ENCODE data around the gene CPZ. TPM values are rescaled to one million over a fixed set of nuclear protein-coding genes. Genes with fewer than 3 reads are reported as not detected.

CPZ gene
- total RNA-seq, 4 donors from 2014 or later: 0.42 to 2.7 (median 2.2) TPM

DNA sequence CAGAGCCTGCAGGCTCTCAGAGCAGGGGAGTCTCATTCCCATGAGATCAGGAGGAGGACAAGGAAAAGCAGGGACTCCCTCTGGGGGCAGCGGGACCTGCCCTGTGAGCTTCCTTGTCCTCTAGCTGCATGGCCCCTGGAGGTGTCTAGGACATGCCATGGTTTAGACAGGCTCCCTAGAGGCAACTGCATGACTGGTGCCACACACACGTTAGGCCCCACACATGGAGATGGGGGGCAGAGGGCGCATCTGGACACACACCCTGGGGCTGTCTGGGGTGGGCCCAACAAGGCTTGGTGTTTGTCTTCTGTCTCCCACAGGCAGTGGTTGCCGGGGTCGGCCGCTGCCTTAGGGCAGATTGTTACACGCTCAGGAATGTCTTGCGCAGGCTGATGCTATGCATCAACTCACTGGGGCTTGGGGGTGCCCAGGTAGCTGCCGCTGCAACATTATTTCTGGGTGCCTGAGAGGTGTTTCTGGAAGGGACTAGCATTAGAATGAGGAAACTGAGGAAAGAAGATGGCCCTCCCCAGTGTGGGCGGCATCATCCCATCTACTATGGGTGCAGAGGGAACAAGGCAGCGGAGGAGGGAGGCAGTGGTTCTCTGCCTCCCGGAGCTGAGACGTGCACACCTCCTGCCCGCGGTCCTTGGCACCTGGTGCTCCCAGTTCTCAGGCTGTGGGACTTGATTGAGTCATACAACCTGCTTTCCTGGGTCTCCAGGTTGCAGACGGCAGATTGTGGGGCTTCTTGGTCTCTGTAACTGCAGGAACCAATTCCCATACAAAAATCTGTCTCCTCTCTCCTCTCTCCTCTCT lies 44.4 kb upstream of the CPZ start:
- intact Hi-C loops (cut with DNase I): no loop called here
- TF ChIP-seq POLR2AphosphoS5 (IDR thresholded peaks at IDR 0.05) (no peak), EP300 (IDR thresholded peaks at IDR 0.05) (no peak), CTCF (IDR thresholded peaks at IDR 0.05) (no peak), POLR2A (IDR thresholded peaks at IDR 0.05; ENCODE audit: low read depth) (no peak)
- no peaks in the 10 kb centered on the region for H3K36me3 ChIP-seq
- no peaks in the 10 kb centered on the region for H3K4me1 ChIP-seq
- H3K9me3 ChIP-seq: peaks cover 0 to 5% (median 0%) of the 10 kb centered on the region in 4 donors
- WGBS: 81% methylated on average over 8 of the region's 16 CpGs
- DNase-seq (ENCODE audit: extremely low spot score): no peak
- H3K27ac ChIP-seq (replicated peaks in 1 of 4): no peak overlapping the region
- peaks cover 0 to 23% (median 0%) of the 10 kb centered on the region in 4 donors for H3K27me3 ChIP-seq
- no peak overlapping the region for H3K4me3 ChIP-seq

DNA sequence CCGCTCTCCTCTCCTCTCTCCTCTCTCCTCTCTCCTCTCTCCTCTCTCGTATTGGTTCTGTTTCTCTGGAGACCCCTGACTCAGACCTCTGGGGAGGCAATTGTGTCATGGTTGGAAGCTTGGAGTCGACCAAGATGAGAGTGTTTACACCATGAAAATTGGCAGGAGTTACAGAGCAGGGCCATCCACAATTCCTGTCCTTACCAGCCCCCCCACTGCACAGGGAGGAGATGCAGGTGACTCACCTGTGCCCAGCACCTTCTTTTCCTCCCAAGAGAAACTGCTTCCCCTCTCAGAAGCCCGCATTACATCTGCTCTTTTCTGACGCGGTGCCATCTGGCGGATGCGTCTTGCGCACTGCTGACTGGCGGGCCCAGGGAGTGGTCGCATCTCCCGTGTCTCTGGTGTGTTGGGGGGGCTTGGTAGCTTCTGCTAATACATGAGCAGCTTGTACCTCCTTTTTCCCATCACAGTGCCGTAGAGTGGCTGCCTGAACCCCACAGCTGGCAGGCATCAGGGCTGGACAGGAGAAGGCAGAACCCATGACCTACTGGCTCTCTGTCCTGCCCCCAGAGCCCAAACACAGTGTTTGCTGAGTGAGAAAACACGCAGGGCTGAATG lies 43.7 kb upstream of the CPZ start:
- H3K27me3 ChIP-seq: peaks cover 0 to 23% (median 0%) of the 10 kb centered on the region in 4 donors
- H3K4me1 ChIP-seq: no peaks in the 10 kb centered on the region
- DNase-seq (ENCODE audit: extremely low spot score): no peak
- WGBS: 74% methylated on average over 12 of the region's 14 CpGs
- H3K27ac ChIP-seq (replicated peaks in 1 of 4): no peak overlapping the region
- intact Hi-C loops (cut with DNase I): no loop called here
- TF ChIP-seq EP300 (IDR thresholded peaks at IDR 0.05) (no peak), POLR2AphosphoS5 (IDR thresholded peaks at IDR 0.05) (no peak), POLR2A (IDR thresholded peaks at IDR 0.05; ENCODE audit: low read depth) (no peak), CTCF (IDR thresholded peaks at IDR 0.05) (no peak)
- no peaks in the 10 kb centered on the region for H3K36me3 ChIP-seq
- no peak overlapping the region for H3K4me3 ChIP-seq
- H3K9me3 ChIP-seq: peaks cover 0 to 5% (median 0%) of the 10 kb centered on the region in 4 donors

DNA sequence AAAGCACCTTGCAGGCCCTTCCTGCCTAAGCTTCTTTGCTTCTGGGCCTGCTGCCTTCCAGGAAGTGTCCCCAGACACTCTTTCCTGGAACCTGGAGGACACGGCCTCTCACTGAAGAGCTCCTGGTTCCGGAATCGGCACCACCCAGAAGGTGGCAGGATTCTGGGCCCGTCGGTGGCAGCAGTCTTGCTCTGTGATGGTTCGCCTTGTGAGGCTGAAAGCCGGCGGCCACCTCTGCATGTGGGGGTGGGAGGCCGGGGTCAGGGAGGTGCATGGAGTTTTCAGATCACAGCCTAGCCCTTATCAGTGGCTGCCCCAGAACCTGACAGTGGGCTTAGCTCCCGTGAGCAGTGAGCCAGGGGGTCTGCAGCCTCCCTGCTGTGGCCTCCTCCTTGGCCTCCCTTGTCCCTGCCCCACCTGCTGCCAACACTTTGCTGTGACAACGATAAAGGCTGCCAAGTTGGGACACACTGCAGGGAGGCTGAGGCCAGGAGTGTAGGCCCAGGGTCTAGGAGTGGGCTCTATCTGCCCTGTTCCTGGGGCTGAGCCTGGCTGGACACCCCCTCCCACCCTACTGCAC lies 43.1 kb upstream of the CPZ start:
- WGBS: 70% methylated on average over 5 of the region's 11 CpGs
- Histone ChIP-seq H3K9me3 (peaks cover 0 to 5% (median 0%) of the 10 kb centered on the region in 4 donors), H3K27me3 (peaks cover 0 to 28% (median 0%) of the 10 kb centered on the region in 4 donors), H3K27ac (replicated peaks in 1 of 4) (no peak overlapping the region), H3K4me3 (no peak overlapping the region), H3K36me3 (no peaks in the 10 kb centered on the region), H3K4me1 (no peaks in the 10 kb centered on the region)
- intact Hi-C loops (cut with DNase I): no loop called here
- TF ChIP-seq POLR2AphosphoS5 (IDR thresholded peaks at IDR 0.05): no peak
- TF ChIP-seq POLR2A (IDR thresholded peaks at IDR 0.05; ENCODE audit: low read depth): no peak
- no peak for TF ChIP-seq EP300 (IDR thresholded peaks at IDR 0.05)
- TF ChIP-seq CTCF (IDR thresholded peaks at IDR 0.05): no peak
- DNase-seq (ENCODE audit: extremely low spot score): no peak

GRCh38 chr4:8550691-8551090 lies 41.9 kb upstream of the CPZ start:
- TF ChIP-seq CTCF (IDR thresholded peaks at IDR 0.05): no peak
- no peak for TF ChIP-seq EP300 (IDR thresholded peaks at IDR 0.05)
- TF ChIP-seq POLR2AphosphoS5 (IDR thresholded peaks at IDR 0.05): no peak
- TF ChIP-seq POLR2A (IDR thresholded peaks at IDR 0.05; ENCODE audit: low read depth): no peak
- no peak for DNase-seq (ENCODE audit: extremely low spot score)
- WGBS: 100% methylated on average over 1 of the region's 9 CpGs
- no peaks in the 10 kb centered on the region for H3K36me3 ChIP-seq
- no peak overlapping the region for H3K4me3 ChIP-seq
- intact Hi-C loops (cut with DNase I): no loop called here
- no peak overlapping the region for H3K27ac ChIP-seq (replicated peaks in 1 of 4)
- no peaks in the 10 kb centered on the region for H3K4me1 ChIP-seq
- H3K27me3 ChIP-seq: peaks cover 0 to 20% (median 0%) of the 10 kb centered on the region in 4 donors
- H3K9me3 ChIP-seq: peaks cover 0 to 5% (median 0%) of the 10 kb centered on the region in 4 donors
